ENCODE data around the gene UBALD2. TPM values are rescaled to one million over a fixed set of nuclear protein-coding genes. Genes with fewer than 3 reads are reported as not detected.
A peak's percentile ranks its signal among the peaks of the same experiment; 100 is the strongest.

Gene UBALD2
- total and polyA plus RNA-seq, 2 of the 13 experiments (the other 11 are each of a cell fraction or from before 2014, with no cell fraction given) = 3.3 to 89.7 TPM

GRCh38 chr17:76252040-76252954, 12.9 kb upstream of the UBALD2 start (continued):
- TF ChIP-seq ZKSCAN8 (CRISPR knock-in tag; IDR thresholded peaks at IDR 0.05; ENCODE audit: borderline replicate concordance) = peak; percentile 79
- TF ChIP-seq EHMT2 (IDR thresholded peaks at IDR 0.05; ENCODE audit: borderline replicate concordance, low read depth, low read length) = no peak
- TF ChIP-seq CENPX (CRISPR knock-in tag; IDR thresholded peaks at IDR 0.05) = no peak
- peak; percentile 60; the same call in 1 of the 2 replicates for TF ChIP-seq ZNF362 (CRISPR knock-in tag; IDR thresholded peaks at IDR 0.05; ENCODE audit: borderline replicate concordance)
- TF ChIP-seq, protein P1, sequence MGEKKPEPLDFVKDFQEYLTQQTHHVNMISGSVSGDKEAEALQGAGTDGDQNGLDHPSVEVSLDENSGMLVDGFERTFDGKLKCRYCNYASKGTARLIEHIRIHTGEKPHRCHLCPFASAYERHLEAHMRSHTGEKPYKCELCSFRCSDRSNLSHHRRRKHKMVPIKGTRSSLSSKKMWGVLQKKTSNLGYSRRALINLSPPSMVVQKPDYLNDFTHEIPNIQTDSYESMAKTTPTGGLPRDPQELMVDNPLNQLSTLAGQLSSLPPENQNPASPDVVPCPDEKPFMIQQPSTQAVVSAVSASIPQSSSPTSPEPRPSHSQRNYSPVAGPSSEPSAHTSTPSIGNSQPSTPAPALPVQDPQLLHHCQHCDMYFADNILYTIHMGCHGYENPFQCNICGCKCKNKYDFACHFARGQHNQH (CRISPR knock-in tag; IDR thresholded peaks at IDR 0.05) = peak; percentile 92; the same call in 1 of the 2 replicates
- no peak for TF ChIP-seq ZNF484 (CRISPR knock-in tag; IDR thresholded peaks at IDR 0.05; ENCODE audit: borderline replicate concordance, low read depth)
- no peak for TF ChIP-seq ZKSCAN1 (IDR thresholded peaks at IDR 0.05; ENCODE audit: low read length)
- TF ChIP-seq JUNB (CRISPR knock-in tag; IDR thresholded peaks at IDR 0.05; ENCODE audit: borderline replicate concordance) = no peak; the same call in 1 of the 2 replicates
- no peak for TF ChIP-seq PLSCR1 (CRISPR knock-in tag; IDR thresholded peaks at IDR 0.05; ENCODE audit: borderline replicate concordance)
- no peak for TF ChIP-seq HNF4G (IDR thresholded peaks at IDR 0.05; ENCODE audit: borderline replicate concordance, low read depth, low read length)
- peak; percentile 47; the same call in 1 of the 2 replicates for TF ChIP-seq HNF4G (CRISPR knock-in tag; IDR thresholded peaks at IDR 0.05; ENCODE audit: borderline replicate concordance, low read depth)
- TF ChIP-seq ZNF367 (CRISPR knock-in tag; IDR thresholded peaks at IDR 0.05; ENCODE audit: borderline replicate concordance) = no peak
- TF ChIP-seq NFKBIZ (CRISPR knock-in tag; IDR thresholded peaks at IDR 0.05) = peak; percentile 88; the same call in 1 of the 2 replicates
- TF ChIP-seq ZBED4 (CRISPR knock-in tag; IDR thresholded peaks at IDR 0.05; ENCODE audit: borderline replicate concordance) = peak; percentile 90; the same call in 1 of the 2 replicates
- peak; percentile 68; the same call in 1 of the 2 replicates for TF ChIP-seq ZBTB20 (CRISPR knock-in tag; IDR thresholded peaks at IDR 0.05; ENCODE audit: borderline replicate concordance, low read depth)
- no peak for TF ChIP-seq MIXL1 (CRISPR knock-in tag; IDR thresholded peaks at IDR 0.05)
- peak; percentile 92 for TF ChIP-seq ZNF878 (CRISPR knock-in tag; IDR thresholded peaks at IDR 0.05)
- peak; percentile 87 for TF ChIP-seq AHR (CRISPR knock-in tag; IDR thresholded peaks at IDR 0.05)
- peak; percentile 61 for TF ChIP-seq NCOA2 (CRISPR knock-in tag; IDR thresholded peaks at IDR 0.05)
- peak; percentile 96 for TF ChIP-seq GATAD2A (CRISPR knock-in tag; IDR thresholded peaks at IDR 0.05)
- peak; percentile 56 for TF ChIP-seq PHF8 (CRISPR knock-in tag; IDR thresholded peaks at IDR 0.05)
- TF ChIP-seq SP5 (CRISPR knock-in tag; IDR thresholded peaks at IDR 0.05; ENCODE audit: borderline replicate concordance, low read depth) = peak; percentile 59
- TF ChIP-seq WIZ (CRISPR knock-in tag; IDR thresholded peaks at IDR 0.05) = 0 out of 2 replicates have a peak, but pooled peaks have one; percentile 53

Data from HepG2 (cell line).